Mesendoderm (in vitro differentiated cells): Measurements from ENCODE around the gene CTH.

ENCODE experiments used
- DNase-seq: peaks from one replicate; pipeline ENCODE4 v3.0.0; 2013
- H2AK5ac ChIP-seq: 2 replicates; pipeline ENCODE4 v1.6.1; 2013; ENCODE audit warnings: low read length, inconsistent platforms
- H2BK120ac ChIP-seq: 2 replicates; pipeline ENCODE4 v1.6.1; 2013; ENCODE audit warnings: low read depth, mild to moderate bottlenecking, low read length, moderate library complexity, mixed read lengths
- H2BK15ac ChIP-seq: replicated peaks from 2 replicates; pipeline ENCODE4 v1.6.1; 2013; ENCODE audit warnings: low read depth, mild to moderate bottlenecking, moderate library complexity
- H2BK5ac ChIP-seq: 2 replicates; pipeline ENCODE4 v1.6.1; 2013; ENCODE audit warnings: low read length, inconsistent platforms
- H3K18ac ChIP-seq: 2 replicates; pipeline ENCODE4 v1.6.1; 2013; ENCODE audit warnings: mild to moderate bottlenecking, low read length, mixed read lengths
- H3K23ac ChIP-seq: one replicate; pipeline ENCODE4 v1.6.1; 2013; ENCODE audit warnings: low read length
- H3K27ac ChIP-seq: 2 replicates; pipeline ENCODE4 v1.5.1; 2013; ENCODE audit warnings: low read depth, mild to moderate bottlenecking, inconsistent platforms, low read length, moderate library complexity
- H3K27me3 ChIP-seq: 2 replicates; pipeline ENCODE4 v1.6.1; 2013; ENCODE audit warnings: low read length, control low read depth, mild to moderate bottlenecking, inconsistent platforms; ENCODE audit not compliant: insufficient read depth, poor library complexity
- H3K36me3 ChIP-seq: 2 replicates; pipeline ENCODE4 v1.6.1; 2013; ENCODE audit warnings: low read length, inconsistent platforms; ENCODE audit not compliant: control insufficient read depth, insufficient read depth
- H3K4ac ChIP-seq: one replicate; pipeline ENCODE4 v1.6.1; 2013; ENCODE audit warnings: low read depth, mild to moderate bottlenecking, low read length, moderate library complexity
- H3K4me1 ChIP-seq: 2 replicates; pipeline ENCODE4 v1.6.1; 2013; ENCODE audit warnings: low read depth, low read length, inconsistent platforms; ENCODE audit not compliant: control insufficient read depth
- H3K4me2 ChIP-seq: 2 replicates; pipeline ENCODE4 v1.6.1; 2013; ENCODE audit warnings: low read length
- H3K4me3 ChIP-seq: 2 replicates; pipeline ENCODE4 v1.5.1; 2013; ENCODE audit warnings: mild to moderate bottlenecking, low read length
- H3K56ac ChIP-seq: one replicate; pipeline ENCODE4 v1.6.1; 2013; ENCODE audit warnings: low read length
- H3K79me1 ChIP-seq: 2 replicates; pipeline ENCODE4 v1.6.1; 2013; ENCODE audit warnings: low read length, inconsistent platforms
- H3K79me2 ChIP-seq: 2 replicates; pipeline ENCODE4 v1.6.1; 2013; ENCODE audit warnings: mild to moderate bottlenecking, low read length; ENCODE audit not compliant: control insufficient read depth, insufficient read depth
- H3K9ac ChIP-seq: 2 replicates; pipeline ENCODE4 v1.6.1; 2013; ENCODE audit warnings: low read length, inconsistent platforms
- H4K5ac ChIP-seq: one replicate; pipeline ENCODE4 v1.6.1; 2013; ENCODE audit warnings: low read length
- H4K8ac ChIP-seq: one replicate; pipeline ENCODE4 v1.6.1; 2013; ENCODE audit warnings: low read depth, mild to moderate bottlenecking, control low read depth, low read length, moderate library complexity
- WGBS: extraction: QIAGEN DNeasy Blood & Tissue Kit; methylation state at CpG from one replicate; pipeline ENCODE4 v1.1.7; 2013; ENCODE audit warnings: low lambda C conversion rate, missing lambda C conversion rate; ENCODE audit not compliant: insufficient coverage; ENCODE audit errors: extremely low coverage; 5-methylcytosine and 5-hydroxymethylcytosine counted together

CTH gene

DNA sequence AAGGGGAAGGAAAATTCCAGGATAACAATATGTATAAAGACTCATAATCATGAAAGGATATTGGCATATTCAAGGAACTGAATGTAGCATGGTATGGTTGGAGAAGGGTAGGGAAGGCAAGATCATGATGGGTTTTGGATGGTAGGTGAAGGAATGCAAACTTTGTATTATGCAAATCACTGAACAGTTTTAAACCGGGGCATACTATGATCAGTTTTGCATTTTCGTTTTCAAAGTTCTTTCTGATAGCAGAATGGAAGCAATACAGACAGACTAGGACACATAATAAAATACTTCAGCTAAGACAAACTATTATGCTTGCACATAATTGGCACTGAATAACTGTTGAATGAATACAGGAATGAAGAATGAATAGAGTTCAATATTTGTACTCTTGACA lies 14.5 kb upstream of the CTH start:
- H3K4ac ChIP-seq, result no peak overlapping the region
- no peak overlapping the region for H3K18ac ChIP-seq
- H3K4me1 ChIP-seq, result no peaks in the 10 kb centered on the region
- no peak overlapping the region for H3K4me2 ChIP-seq
- no peaks in the 10 kb centered on the region for H3K79me1 ChIP-seq
- H2BK15ac ChIP-seq, result no peak overlapping the region
- H4K8ac ChIP-seq, result no peak overlapping the region
- no peak overlapping the region for H2AK5ac ChIP-seq
- no peak overlapping the region for H3K23ac ChIP-seq
- H3K56ac ChIP-seq, result no peak overlapping the region
- WGBS, result no CpG with 5 or more reads among the region's 2 CpGs
- no peak overlapping the region for H2BK120ac ChIP-seq
- H3K79me2 ChIP-seq, result no peaks in the 10 kb centered on the region
- H3K27ac ChIP-seq, result no peak overlapping the region
- no peaks in the 10 kb centered on the region for H3K36me3 ChIP-seq
- H3K9ac ChIP-seq, result no peak overlapping the region
- no peaks in the 10 kb centered on the region for H3K27me3 ChIP-seq
- DNase-seq, result no peak
- no peak overlapping the region for H3K4me3 ChIP-seq
- no peak overlapping the region for H4K5ac ChIP-seq
- no peak overlapping the region for H2BK5ac ChIP-seq

DNA sequence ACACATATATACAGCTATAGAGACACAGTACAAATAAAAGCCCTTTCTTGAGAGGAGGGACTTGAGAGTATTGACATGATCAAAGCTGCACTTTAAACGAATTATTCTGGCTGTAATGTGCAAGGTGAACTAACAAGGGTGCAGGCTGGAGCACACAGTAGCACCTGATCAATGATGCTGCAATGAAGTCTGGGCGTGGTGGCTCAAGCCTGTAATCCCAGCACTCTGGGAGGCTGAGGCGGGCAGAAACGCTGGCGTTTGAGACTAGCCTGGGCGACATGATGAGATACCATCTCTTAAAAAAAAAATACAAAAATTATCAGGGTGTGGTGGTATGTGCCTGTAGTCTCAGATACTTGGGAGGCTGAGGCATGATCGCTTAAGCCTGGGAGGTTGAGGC lies 14.1 kb upstream of the CTH start:
- Histone ChIP-seq H2BK5ac (no peak overlapping the region), H2BK15ac (no peak overlapping the region), H3K79me1 (no peaks in the 10 kb centered on the region), H3K23ac (no peak overlapping the region), H3K4me3 (no peak overlapping the region), H3K9ac (no peak overlapping the region), H2BK120ac (no peak overlapping the region), H3K18ac (no peak overlapping the region), H3K36me3 (no peaks in the 10 kb centered on the region), H3K79me2 (no peaks in the 10 kb centered on the region), H3K4ac (no peak overlapping the region), H4K5ac (no peak overlapping the region), H4K8ac (no peak overlapping the region), H2AK5ac (no peak overlapping the region), H3K4me1 (no peaks in the 10 kb centered on the region), H3K4me2 (no peak overlapping the region), H3K27me3 (no peaks in the 10 kb centered on the region), H3K27ac (no peak overlapping the region), H3K56ac (no peak overlapping the region)
- no peak for DNase-seq
- no CpG with 5 or more reads among the region's 7 CpGs for WGBS

DNA sequence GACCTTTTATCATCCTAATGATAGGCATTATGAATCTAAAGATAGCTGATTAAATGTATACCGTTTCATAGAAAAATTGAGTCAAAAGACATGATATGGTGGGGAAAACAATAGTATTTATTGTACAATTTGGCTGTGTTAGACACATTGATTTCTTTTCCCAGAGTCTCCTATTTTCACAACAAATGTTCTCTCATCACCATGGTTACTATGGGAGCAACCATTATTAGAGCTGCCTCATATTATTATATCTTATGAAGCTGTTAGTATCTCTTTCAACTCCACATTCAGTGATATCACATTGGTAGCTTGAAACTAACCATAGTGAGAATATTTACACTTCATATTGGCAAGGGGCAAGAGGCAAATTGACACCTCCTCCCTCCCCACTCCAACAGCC lies 10.7 kb upstream of the CTH start:
- no peak overlapping the region for H3K4me2 ChIP-seq
- H3K4ac ChIP-seq, result no peak overlapping the region
- no peak overlapping the region for H3K4me3 ChIP-seq
- H4K8ac ChIP-seq, result no peak overlapping the region
- H3K4me1 ChIP-seq, result no peaks in the 10 kb centered on the region
- no peak overlapping the region for H2AK5ac ChIP-seq
- no peak overlapping the region for H2BK5ac ChIP-seq
- no peak overlapping the region for H3K27ac ChIP-seq
- H3K36me3 ChIP-seq, result no peaks in the 10 kb centered on the region
- no peak overlapping the region for H2BK120ac ChIP-seq
- no peak overlapping the region for H4K5ac ChIP-seq
- H3K23ac ChIP-seq, result no peak overlapping the region
- no peaks in the 10 kb centered on the region for H3K27me3 ChIP-seq
- no peaks in the 10 kb centered on the region for H3K79me1 ChIP-seq
- no peak overlapping the region for H3K18ac ChIP-seq
- no peak overlapping the region for H2BK15ac ChIP-seq
- no peak for DNase-seq
- no CpG with 5 or more reads among the region's 1 CpG for whole genome bisulfite sequencing
- no peak overlapping the region for H3K56ac ChIP-seq
- H3K9ac ChIP-seq, result no peak overlapping the region
- H3K79me2 ChIP-seq, result no peaks in the 10 kb centered on the region

DNA sequence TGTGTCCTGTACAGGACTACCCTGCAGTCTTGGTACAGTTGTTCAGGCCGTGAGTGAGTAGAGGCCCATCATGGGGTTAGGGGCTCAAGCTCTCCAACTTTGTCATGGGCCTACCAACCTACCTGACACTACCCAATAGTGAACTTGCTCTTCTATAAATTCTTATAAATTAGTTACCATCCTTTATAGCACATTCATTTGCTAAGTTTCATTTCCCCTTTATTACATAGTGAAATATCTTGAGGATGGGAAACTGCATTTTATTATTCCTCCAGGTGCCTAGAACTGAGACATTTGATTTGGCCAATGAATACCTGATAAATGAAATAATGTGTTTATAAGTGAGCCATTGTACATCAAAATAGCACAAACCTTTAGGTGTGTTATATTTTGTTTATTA lies 9.1 kb upstream of the CTH start:
- H3K79me2 ChIP-seq, result no peaks in the 10 kb centered on the region
- H2BK120ac ChIP-seq, result no peak overlapping the region
- H4K5ac ChIP-seq, result no peak overlapping the region
- no peak overlapping the region for H3K4ac ChIP-seq
- no peak overlapping the region for H3K4me2 ChIP-seq
- H4K8ac ChIP-seq, result no peak overlapping the region
- H3K27ac ChIP-seq, result no peak overlapping the region
- no peak overlapping the region for H3K23ac ChIP-seq
- no peak overlapping the region for H2BK15ac ChIP-seq
- no peak overlapping the region for H2BK5ac ChIP-seq
- no peak overlapping the region for H3K9ac ChIP-seq
- DNase-seq, result no peak
- no CpG with 5 or more reads among the region's 1 CpG for WGBS
- H3K4me1 ChIP-seq, result no peaks in the 10 kb centered on the region
- no peak overlapping the region for H2AK5ac ChIP-seq
- no peaks in the 10 kb centered on the region for H3K79me1 ChIP-seq
- H3K18ac ChIP-seq, result no peak overlapping the region
- H3K4me3 ChIP-seq, result no peak overlapping the region
- no peaks in the 10 kb centered on the region for H3K36me3 ChIP-seq
- H3K56ac ChIP-seq, result no peak overlapping the region
- H3K27me3 ChIP-seq, result no peaks in the 10 kb centered on the region

DNA sequence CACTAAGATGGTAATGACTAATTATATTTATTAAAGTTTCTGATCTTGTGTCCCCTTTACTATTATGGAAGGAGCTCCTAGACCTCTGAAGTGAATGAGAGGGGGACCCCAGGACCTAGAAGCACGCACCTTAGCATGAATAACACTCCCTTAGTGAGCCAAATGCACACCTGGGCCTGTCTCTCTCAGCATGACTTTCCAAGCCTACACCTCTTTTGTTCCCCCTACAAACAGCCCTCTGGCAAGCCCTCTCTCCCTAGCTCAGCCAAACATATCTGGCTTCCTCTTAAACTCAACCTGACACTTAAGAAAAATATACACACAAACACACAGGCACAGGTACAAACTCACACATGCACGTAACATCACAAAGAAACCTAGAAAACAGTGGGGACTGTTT lies 7.3 kb upstream of the CTH start:
- DNase-seq, result no peak
- Histone ChIP-seq H3K23ac (no peak overlapping the region), H2AK5ac (no peak overlapping the region), H4K8ac (no peak overlapping the region), H3K79me2 (no peaks in the 10 kb centered on the region), H3K4me3 (no peak overlapping the region), H2BK15ac (no peak overlapping the region), H3K4me1 (no peaks in the 10 kb centered on the region), H3K18ac (no peak overlapping the region), H3K79me1 (no peaks in the 10 kb centered on the region), H3K9ac (no peak overlapping the region), H3K4me2 (no peak overlapping the region), H3K27me3 (no peaks in the 10 kb centered on the region), H3K4ac (no peak overlapping the region), H2BK120ac (no peak overlapping the region), H3K27ac (no peak overlapping the region), H3K56ac (no peak overlapping the region), H4K5ac (no peak overlapping the region), H2BK5ac (no peak overlapping the region), H3K36me3 (no peaks in the 10 kb centered on the region)
- no CpG with 5 or more reads among the region's 2 CpGs for WGBS

DNA sequence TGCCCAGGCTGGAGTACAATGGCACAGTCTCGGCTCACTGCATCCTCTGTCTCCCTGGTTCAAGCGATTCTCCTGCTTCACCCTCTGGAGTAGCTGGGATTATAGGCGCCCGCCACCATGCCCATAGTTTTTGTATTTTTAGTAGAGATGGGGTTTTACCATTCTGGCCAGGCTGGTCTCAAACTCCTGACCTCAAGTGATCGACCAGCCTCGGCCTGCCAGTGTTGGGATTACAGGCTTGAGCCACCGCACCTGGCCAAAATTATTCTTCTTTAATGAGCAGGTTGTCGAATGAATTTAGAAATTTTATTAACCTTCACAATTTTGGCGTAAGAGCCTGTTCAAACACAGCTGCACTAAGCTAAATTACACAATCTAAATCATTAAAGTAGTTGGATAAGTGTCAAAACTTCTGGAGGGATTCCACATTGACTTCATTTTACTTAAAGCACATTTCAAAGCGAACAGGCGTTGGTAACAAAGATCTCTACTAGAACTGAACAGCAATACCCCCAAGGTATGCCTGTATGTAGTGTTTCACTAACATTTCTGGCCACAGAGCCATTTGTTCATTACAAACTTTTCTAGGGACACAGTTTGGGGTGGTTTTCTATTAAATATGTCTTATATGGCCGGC lies 5.2 kb upstream of the CTH start:
- Histone ChIP-seq H3K79me2 (no peaks in the 10 kb centered on the region), H4K5ac (no peak overlapping the region), H3K18ac (no peak overlapping the region), H3K36me3 (no peaks in the 10 kb centered on the region), H2BK120ac (no peak overlapping the region), H3K56ac (no peak overlapping the region), H3K27me3 (no peaks in the 10 kb centered on the region), H3K23ac (no peak overlapping the region), H3K9ac (no peak overlapping the region), H3K27ac (no peak overlapping the region), H2AK5ac (no peak overlapping the region), H2BK15ac (no peak overlapping the region), H3K4ac (no peak overlapping the region), H3K4me1 (no peaks in the 10 kb centered on the region), H4K8ac (no peak overlapping the region), H3K79me1 (no peaks in the 10 kb centered on the region), H3K4me2 (no peak overlapping the region), H3K4me3 (no peak overlapping the region), H2BK5ac (no peak overlapping the region)
- no CpG with 5 or more reads among the region's 12 CpGs for WGBS
- DNase-seq, result no peak
